Thyroid gland (tissue), 4 donors: ENCODE data around the gene PEDS1.

Source experiments
- CTCF ChIP-seq, 6 experiments: fragments of 200-600 bp in 3 of 6; fragments of 450-650 bp in 3 of 6; sonication (generic) in 3 of 6; IDR thresholded peaks; one replicate each; pipeline ENCODE4 v1.5.1; 2016 to 2019; ENCODE audit warnings: antibody characterized with exemption in 6 of 6, mild to moderate bottlenecking in 2 of 6, inconsistent platforms in 1 of 6, moderate library complexity in 1 of 6
- POLR2A ChIP-seq, 2 donors: fragments of 450-650 bp; IDR thresholded peaks; one replicate each; pipeline ENCODE4 v1.6.1; 2017; ENCODE audit warnings: antibody characterized with exemption in 2 of 2, mild to moderate bottlenecking in 2 of 2, moderate library complexity in 1 of 2

- TF ChIP-seq CTCF (IDR thresholded peaks at IDR 0.05) (no peak), POLR2A (IDR thresholded peaks at IDR 0.05) (no peak)
Observed at GRCh38 chr20:50191065-50191543, 37.6 kb upstream of the PEDS1 start.
